Measurements from ENCODE around the gene SLC9A6.

SLC9A6 gene

DNA sequence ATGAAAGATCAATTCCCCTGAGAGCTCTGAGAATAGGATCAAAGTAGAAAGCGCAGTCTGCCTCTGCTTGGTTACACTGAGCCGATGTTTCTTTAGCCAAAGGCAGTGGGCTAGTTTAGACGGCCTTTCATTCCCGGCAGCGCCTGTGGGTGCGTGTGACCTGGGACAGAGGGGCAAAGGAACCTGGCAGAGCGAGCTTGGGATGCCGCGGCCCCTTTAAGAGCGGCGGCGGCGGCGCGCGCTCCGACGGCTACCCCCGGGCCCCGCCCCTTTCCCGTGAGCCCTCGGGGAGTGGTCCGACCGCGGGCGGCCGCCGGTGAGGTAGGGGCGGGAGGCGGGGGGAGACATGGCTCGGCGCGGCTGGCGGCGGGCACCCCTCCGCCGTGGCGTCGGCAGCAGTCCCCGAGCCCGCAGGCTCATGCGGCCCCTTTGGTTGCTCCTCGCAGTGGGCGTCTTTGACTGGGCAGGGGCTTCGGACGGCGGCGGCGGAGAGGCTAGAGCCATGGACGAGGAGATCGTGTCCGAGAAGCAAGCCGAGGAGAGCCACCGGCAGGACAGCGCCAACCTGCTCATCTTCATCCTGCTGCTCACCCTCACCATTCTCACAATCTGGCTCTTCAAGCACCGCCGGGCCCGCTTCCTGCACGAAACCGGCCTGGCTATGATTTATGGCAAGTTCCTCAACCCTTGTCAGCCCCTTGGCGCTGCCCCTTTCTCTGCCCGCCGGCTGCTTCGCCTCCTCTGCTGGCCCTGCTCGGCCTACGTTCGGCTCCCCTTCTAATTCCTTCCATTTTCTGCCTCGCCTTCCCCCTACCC lies at the start of gene SLC9A6:
TSS of gene SLC9A6 (plus strand) at position 279 of the 816 bp plus-strand sequence. CDS start at position 503, 224 bp downstream.
- in situ Hi-C loops (cut with HindIII; ENCODE audit: low pct_ligation_motif_present, low pct_unique_long_range_greater_than_20kb, low sequenced_read_pairs): no loop called here
- peak; percentile 54 for DNase-seq

GRCh38 chrX:135944486-135944885 lies 40.7 kb upstream of the SLC9A6 start:
- in situ Hi-C loops (cut with HindIII; ENCODE audit: low pct_ligation_motif_present, low pct_unique_long_range_greater_than_20kb, low sequenced_read_pairs): no loop called here
- DNase-seq: no peak

DNA sequence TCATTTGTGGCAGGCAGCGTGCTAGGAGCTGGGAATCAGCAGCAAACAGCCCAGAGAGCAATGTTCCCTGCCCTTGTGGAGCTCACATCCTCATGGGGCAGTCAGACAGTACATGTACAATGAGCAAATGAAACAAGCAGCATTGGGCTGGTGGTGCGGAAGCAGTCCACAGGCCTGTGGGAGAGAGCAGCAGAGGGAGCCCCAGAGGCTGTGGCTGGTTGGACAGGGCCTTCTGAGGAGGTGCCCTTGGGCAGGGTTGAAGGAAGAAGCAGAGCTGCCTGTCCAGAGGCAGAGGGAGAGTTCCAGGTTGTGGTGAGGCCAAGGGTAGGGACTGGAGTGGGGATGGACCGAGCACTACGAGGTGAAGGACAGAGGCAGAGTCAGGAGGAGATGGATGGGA lies 33.9 kb upstream of the SLC9A6 start:
- in situ Hi-C loops (cut with HindIII; ENCODE audit: low pct_ligation_motif_present, low pct_unique_long_range_greater_than_20kb, low sequenced_read_pairs): no loop called here
- DNase-seq: no peak

DNA sequence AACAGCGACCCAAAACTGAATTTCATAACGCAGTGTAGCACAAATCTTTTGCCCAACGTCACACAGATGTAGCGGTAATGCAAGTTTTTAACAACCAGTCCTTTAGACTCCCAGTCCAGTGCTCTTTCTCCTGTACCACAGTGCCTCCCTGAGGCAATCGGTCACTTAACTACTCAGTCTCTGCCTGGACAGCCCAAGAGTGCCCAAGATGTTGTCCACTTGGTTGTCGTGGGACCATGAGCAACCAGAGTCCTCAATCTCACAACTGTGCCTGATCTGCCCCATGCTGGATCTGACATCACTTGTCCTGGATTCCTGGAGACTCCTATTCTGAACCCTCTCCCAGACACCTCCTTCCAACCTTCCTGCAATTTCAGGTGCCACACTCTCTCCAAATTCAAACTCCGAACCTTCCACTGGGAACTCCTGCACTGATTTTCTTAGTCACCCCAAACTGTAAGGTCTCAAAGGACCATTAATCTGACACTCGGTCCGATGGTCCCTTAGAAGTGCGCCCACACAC lies 12.1 kb upstream of the SLC9A6 start:
- in situ Hi-C loops (cut with HindIII; ENCODE audit: low pct_ligation_motif_present, low pct_unique_long_range_greater_than_20kb, low sequenced_read_pairs): no loop called here
- DNase-seq: peak; percentile 32

GRCh38 chrX:135973548-135974278 lies 11.5 kb upstream of the SLC9A6 start, which contains the start of gene MMGT1:
TSS of gene MMGT1 (minus strand) at chrX:135973988. CDS start at chrX:135973675, 313 bp downstream.
- in situ Hi-C loops (cut with HindIII; ENCODE audit: low pct_ligation_motif_present, low pct_unique_long_range_greater_than_20kb, low sequenced_read_pairs): no loop called here
- peak; percentile 73 for DNase-seq

DNA sequence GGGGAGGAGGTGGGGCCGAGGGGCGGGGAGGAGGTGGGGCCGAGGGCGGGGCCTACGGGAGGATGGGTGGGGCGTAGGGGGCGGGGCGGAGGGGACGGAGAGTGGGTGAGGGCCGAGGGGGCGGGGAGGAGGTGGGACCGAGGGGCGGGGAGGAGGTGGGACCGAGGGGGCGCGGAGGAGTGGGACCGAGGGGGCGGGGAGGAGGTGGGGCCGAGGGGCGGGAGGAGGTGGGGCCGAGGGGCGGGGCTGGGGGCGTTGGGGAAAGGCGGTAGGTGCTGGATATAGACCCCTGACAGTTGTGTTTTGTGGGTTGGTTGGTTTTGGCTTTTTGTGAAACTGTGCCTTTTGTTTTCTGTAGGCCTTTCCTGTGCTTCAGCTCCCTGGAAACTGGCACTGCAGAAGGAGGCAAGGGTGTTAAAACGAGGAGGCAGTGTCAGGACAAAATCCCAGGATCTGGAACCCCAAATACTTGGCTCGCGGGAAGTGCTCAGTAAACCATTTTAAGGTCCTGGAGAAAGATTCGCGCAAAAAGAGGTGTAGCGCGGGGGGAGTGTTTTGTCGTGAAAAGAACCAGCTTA lies 10.9 kb upstream of the SLC9A6 start:
- peak; percentile 50 for DNase-seq
- in situ Hi-C loops (cut with HindIII; ENCODE audit: low pct_ligation_motif_present, low pct_unique_long_range_greater_than_20kb, low sequenced_read_pairs): no loop called here

DNA sequence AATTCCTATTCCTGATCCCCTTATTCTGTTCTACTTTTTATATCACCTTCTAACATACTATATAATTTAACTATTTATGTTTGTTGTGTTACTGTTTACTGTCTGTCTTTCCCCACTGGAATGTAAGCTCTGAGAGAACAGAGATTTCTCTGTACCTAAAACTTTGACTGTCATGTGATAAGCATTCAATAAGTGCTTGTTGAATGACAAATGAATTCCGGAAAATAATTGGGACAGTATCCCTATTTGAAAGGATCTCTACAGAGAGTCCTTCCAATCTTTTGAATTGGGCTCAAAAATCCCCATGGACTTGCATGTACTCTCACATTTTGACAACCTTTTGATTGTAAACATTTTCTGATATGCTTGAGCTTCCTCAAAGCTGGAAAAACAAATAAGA lies 9.8 kb upstream of the SLC9A6 start:
- in situ Hi-C loops (cut with HindIII; ENCODE audit: low pct_ligation_motif_present, low pct_unique_long_range_greater_than_20kb, low sequenced_read_pairs): no loop called here
- no peak for DNase-seq

DNA sequence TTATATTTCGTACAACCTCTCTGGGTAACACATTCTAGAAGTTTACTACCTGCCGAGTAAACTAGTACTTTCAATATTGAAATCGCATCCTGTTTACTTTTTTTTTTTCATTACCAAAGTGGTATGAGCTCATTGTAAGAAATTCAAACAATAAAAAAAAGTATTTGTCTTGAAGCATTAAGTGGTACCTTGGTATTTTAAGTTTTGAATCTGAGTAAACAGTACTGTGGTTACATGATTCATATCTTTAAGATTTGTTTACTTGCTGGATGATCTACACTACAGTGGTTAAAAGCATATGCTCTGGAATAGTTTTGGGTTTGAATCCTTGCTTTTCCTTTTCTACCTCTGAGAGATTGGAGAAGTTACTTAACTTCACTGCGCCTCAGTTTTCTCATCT lies 7.6 kb upstream of the SLC9A6 start:
- in situ Hi-C loops (cut with HindIII; ENCODE audit: low pct_ligation_motif_present, low pct_unique_long_range_greater_than_20kb, low sequenced_read_pairs): no loop called here
- DNase-seq: no peak

DNA sequence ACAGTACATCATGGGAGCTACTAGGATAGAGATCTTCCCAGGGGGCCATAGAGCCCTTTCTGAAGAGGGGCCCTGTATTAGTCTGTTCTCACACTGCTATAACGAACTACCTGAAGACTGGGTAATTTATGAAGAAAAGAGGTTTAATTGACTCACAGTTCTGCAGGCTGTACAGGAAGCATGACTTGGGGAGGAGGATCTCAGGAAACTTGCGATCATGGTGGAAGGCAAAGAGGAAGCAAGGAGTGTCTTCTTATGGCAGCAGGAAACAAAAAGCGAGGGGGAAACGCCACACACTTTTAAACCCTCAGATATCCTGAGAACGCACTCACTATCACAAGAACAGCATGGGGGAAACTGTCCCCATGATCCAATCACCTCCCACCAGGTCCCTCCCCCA lies 4.2 kb upstream of the SLC9A6 start:
- in situ Hi-C loops (cut with HindIII; ENCODE audit: low pct_ligation_motif_present, low pct_unique_long_range_greater_than_20kb, low sequenced_read_pairs): no loop called here
- no peak for DNase-seq

- DNase-seq: no peak
- in situ Hi-C loops (cut with HindIII; ENCODE audit: low pct_ligation_motif_present, low pct_unique_long_range_greater_than_20kb, low sequenced_read_pairs): no loop called here
These were observed 3.6 kb upstream of the SLC9A6 start for GRCh38 chrX:135981668-135982067.

- no peak for DNase-seq
- in situ Hi-C loops (cut with HindIII; ENCODE audit: low pct_ligation_motif_present, low pct_unique_long_range_greater_than_20kb, low sequenced_read_pairs): no loop called here
These were observed 2.4 kb upstream of the SLC9A6 start for GRCh38 chrX:135982860-135983259.

DNA sequence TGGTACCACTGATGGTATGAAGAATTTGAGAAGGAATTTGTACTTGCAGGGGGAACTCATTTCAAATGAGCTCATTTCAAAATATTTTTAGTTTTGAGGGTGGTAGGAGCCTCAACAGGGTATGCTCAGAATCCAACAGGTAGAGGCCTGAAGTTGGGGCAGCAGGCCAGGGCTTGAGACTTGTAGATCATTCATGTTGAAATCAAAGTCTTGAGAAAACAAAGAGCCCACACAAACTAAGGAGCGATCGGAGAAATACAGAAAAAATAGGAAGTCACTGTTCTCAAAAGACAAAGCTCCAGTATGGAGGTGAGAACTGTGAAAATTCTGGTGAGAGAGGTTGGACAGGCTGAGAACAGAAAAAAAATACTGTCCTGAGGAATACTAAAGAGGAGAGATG lies 979 bp upstream of the SLC9A6 start:
- in situ Hi-C loops (cut with HindIII; ENCODE audit: low pct_ligation_motif_present, low pct_unique_long_range_greater_than_20kb, low sequenced_read_pairs): no loop called here

DNA sequence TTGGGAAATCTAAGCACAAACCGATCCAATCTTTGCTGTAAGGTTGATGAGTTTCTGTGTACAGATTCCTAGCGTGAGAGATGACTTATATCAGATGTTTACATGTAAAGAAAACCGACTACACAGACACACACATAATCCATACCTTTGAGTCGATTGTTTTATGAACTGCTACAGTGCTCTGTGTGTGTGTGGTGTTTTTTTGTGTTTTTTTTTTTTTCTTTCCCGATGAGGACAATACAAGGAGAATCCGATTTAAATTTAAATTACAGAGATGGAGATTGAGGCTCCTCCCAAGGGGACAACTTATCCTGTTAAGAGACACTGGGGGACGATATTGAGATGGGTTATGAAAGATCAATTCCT lies 461 bp upstream of the SLC9A6 start:
- in situ Hi-C loops (cut with HindIII; ENCODE audit: low pct_ligation_motif_present, low pct_unique_long_range_greater_than_20kb, low sequenced_read_pairs): no loop called here
- no peak for DNase-seq

More for the DNA sequence above, 979 bp upstream of the SLC9A6 start:
- DNase-seq: no peak

DNA sequence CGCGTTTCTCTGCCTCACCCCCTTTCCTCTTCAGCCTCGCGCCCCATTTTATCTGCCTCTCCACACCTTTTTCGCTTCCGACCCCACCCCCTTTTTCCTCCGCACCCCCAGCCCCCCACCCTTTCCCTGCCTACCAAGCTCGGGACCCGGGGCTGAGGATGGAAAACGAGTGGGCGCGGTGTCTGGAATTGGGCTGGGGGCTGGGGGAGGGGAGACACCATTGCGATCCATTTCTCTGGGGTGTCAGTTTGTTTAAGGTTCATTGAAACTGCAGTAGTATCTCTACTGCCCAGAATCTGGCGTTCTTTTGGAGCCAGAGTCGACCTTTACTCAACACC lies 707 bp downstream of the SLC9A6 start:
- DNase-seq: no peak
- in situ Hi-C loops (cut with HindIII; ENCODE audit: low pct_ligation_motif_present, low pct_unique_long_range_greater_than_20kb, low sequenced_read_pairs): no loop called here

- no peak for DNase-seq
- in situ Hi-C loops (cut with HindIII; ENCODE audit: low pct_ligation_motif_present, low pct_unique_long_range_greater_than_20kb, low sequenced_read_pairs): no loop called here
These were observed 3.0 kb downstream of the SLC9A6 start for GRCh38 chrX:135988245-135988644.

GRCh38 chrX:136015016-136015415 lies 29.8 kb downstream of the SLC9A6 start:
- in situ Hi-C loops (cut with HindIII; ENCODE audit: low pct_ligation_motif_present, low pct_unique_long_range_greater_than_20kb, low sequenced_read_pairs): no loop called here
- no peak for DNase-seq

DNA sequence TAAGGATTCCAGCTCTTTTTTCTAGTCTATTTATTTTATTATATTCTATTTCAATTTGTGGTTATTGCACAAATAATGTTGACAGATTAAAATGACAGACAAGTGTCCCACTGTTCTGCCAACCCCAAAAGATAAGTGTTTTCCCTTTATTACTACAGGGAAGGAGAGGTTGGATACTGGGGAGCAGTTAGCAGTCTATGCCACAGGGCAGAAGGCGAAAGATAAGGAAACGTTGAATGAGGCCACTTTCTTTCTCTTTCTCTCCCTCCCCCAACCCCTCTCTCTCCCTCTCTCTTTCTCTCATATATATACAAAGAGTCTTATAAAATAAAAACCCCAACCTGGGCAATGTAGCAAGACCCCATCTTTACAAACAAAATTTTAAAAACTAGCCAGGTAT lies 31.6 kb downstream of the SLC9A6 start:
- no peak for DNase-seq
- in situ Hi-C loops (cut with HindIII; ENCODE audit: low pct_ligation_motif_present, low pct_unique_long_range_greater_than_20kb, low sequenced_read_pairs): no loop called here

GRCh38 chrX:136019226-136019625 lies 34.0 kb downstream of the SLC9A6 start:
- no peak for DNase-seq
- in situ Hi-C loops (cut with HindIII; ENCODE audit: low pct_ligation_motif_present, low pct_unique_long_range_greater_than_20kb, low sequenced_read_pairs): no loop called here

GRCh38 chrX:136021160-136021559 lies 35.9 kb downstream of the SLC9A6 start:
- DNase-seq: no peak
- in situ Hi-C loops (cut with HindIII; ENCODE audit: low pct_ligation_motif_present, low pct_unique_long_range_greater_than_20kb, low sequenced_read_pairs): no loop called here
